ENCODE measurements around the gene ARID1B. TPM values are rescaled to one million over a fixed set of nuclear protein-coding genes. Genes with fewer than 3 reads are reported as not detected.
A peak's percentile ranks its signal among the peaks of the same experiment; 100 is the strongest.

Gene ARID1B
- total and polyA plus RNA-seq, 8 donors, result 16.2 to 68.0 (median 42.5) TPM

- no peak overlapping the region for H3K27ac ChIP-seq
- intact Hi-C loops (cut with DNase I), result no loop called here
- TF ChIP-seq, protein P1, sequence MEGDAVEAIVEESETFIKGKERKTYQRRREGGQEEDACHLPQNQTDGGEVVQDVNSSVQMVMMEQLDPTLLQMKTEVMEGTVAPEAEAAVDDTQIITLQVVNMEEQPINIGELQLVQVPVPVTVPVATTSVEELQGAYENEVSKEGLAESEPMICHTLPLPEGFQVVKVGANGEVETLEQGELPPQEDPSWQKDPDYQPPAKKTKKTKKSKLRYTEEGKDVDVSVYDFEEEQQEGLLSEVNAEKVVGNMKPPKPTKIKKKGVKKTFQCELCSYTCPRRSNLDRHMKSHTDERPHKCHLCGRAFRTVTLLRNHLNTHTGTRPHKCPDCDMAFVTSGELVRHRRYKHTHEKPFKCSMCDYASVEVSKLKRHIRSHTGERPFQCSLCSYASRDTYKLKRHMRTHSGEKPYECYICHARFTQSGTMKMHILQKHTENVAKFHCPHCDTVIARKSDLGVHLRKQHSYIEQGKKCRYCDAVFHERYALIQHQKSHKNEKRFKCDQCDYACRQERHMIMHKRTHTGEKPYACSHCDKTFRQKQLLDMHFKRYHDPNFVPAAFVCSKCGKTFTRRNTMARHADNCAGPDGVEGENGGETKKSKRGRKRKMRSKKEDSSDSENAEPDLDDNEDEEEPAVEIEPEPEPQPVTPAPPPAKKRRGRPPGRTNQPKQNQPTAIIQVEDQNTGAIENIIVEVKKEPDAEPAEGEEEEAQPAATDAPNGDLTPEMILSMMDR (IDR thresholded peaks at IDR 0.05), result no peak
- no peaks in the 10 kb centered on the region for H3K36me3 ChIP-seq
- H3K4me1 ChIP-seq, result peaks cover 20 to 28% (median 22%) of the 10 kb centered on the region in 3 donors
- no peaks in the 10 kb centered on the region for H3K9me3 ChIP-seq
- DNase-seq (no peak), FAIRE-seq (no peak), ATAC-seq (no peak)
- 96 to 98% methylated on average over 4 of the region's 4 CpGs for WGBS, 2 donors
- no peaks in the 10 kb centered on the region for H3K27me3 ChIP-seq
- H3K4me3 ChIP-seq, result no peak overlapping the region
These were observed 198.2 kb downstream of the ARID1B start for GRCh38 chr6:156975414-156975813.

DNA sequence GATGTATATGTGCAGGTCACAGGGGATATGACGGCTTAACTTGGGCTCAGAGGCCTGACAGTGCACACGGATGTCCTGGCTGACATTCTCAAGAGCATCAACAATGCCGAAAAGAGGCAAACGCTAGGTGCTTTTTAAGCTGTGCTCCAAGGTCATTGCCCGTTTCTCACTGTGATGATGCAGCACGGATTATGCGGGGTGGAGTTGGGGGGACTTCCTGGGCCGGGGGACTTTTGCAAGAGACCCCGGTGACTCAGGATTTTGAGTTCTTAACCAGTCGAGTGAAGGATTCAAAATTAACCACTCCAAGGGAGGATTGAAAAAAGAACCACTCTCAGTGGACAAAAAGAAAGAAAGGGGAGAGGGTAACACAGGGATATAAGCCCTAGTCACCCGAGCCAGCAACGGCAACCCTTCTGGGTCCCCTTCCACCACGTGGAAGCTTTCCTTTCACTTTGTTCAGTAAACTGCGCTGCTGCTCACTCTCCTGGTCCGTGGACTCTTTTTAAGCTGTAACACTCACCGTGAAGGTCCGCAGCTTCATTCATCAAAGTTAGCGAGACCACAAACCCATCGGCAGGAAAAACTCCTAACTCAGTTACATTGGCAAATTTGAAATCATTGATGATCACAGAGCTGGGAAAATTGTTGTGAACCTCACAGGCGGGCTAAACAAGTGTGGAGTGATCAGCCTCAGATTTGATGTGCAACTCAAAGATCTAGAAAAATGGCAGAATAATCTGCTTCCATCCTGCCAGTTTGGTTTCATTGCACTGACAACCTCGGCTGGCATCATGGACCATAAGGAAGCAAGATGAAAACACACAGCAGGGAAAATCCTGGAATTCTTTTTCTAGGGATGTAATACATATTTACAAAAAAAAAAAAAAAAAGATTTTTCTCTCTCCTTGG, 199.3 kb downstream of the ARID1B start:
- no peaks in the 10 kb centered on the region for H3K27me3 ChIP-seq
- TF ChIP-seq, protein P1 (IDR thresholded peaks at IDR 0.05), result no peak
- intact Hi-C loops (cut with DNase I), result no loop called here
- H3K36me3 ChIP-seq, result no peaks in the 10 kb centered on the region
- peaks cover 22 to 24% (median 23%) of the 10 kb centered on the region in 3 donors for H3K4me1 ChIP-seq
- 60 to 75% methylated on average over 21 of the region's 21 CpGs for WGBS, 2 donors
- DNase-seq (no peak), FAIRE-seq (no peak), ATAC-seq (peak in 3 of 4 donors; percentile 31 to 50 (median 36))
- H3K9me3 ChIP-seq, result no peaks in the 10 kb centered on the region
- no peak overlapping the region for H3K27ac ChIP-seq
- peak overlapping the region in 1 of 4 donors; percentile 7 for H3K4me3 ChIP-seq

DNA sequence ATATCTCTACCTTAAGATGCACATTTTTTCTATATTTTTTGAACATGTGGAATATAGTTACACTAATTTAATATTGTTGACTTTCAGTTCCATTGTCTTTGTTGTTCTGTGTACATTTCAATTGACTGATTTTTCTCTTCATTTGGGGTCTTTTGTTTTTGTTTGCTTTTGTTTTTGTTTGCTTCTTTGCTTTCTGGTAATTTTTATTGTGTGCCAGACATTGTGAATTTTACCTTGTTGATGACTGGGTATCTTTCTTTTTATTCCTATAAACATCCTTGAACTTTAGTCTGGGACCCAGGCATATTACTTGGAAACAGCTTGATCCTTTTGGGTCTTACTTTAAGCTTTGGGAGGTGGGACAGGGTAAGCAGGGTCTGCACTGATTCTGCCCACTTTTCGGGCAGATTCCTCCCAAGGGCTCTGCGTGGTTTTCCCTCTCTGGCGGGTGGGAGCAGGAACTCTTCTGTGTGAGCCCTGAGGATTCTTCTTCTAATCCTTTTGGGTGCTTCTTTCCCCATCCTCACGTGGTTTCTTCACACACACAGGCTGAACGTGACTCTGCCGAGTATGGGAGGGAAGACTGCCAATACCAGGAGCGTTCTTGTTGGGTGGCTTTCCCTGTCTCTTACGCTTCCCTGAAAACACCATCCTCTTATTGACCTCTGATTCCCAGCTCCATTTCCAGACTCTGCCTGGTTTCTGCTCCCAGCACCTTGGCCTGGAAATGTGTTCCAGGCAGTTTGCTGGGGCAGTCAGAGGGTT, 200.5 kb downstream of the ARID1B start:
- WGBS, 2 donors, result 33 to 40% methylated on average over 8 of the region's 8 CpGs
- H3K4me1 ChIP-seq, result peaks cover 22 to 24% (median 23%) of the 10 kb centered on the region in 3 donors
- DNase-seq, result peak in 2 of 6 donors; percentile 23 to 36
- H3K27me3 ChIP-seq, result no peaks in the 10 kb centered on the region
- no peak for FAIRE-seq
- H3K27ac ChIP-seq, result no peak overlapping the region
- peak; percentile 48 to 75 (median 73) for ATAC-seq
- H3K4me3 ChIP-seq, result no peak overlapping the region
- no peaks in the 10 kb centered on the region for H3K36me3 ChIP-seq
- intact Hi-C loops (cut with DNase I), result no loop called here
- TF ChIP-seq, protein P1 (IDR thresholded peaks at IDR 0.05), result no peak
- H3K9me3 ChIP-seq, result no peaks in the 10 kb centered on the region

GRCh38 chr6:156978948-156979347, 201.8 kb downstream of the ARID1B start:
- Histone ChIP-seq H3K27me3 (no peaks in the 10 kb centered on the region), H3K27ac (no peak overlapping the region), H3K9me3 (no peaks in the 10 kb centered on the region), H3K4me1 (peaks cover 18 to 34% (median 28%) of the 10 kb centered on the region in 3 donors), H3K4me3 (no peak overlapping the region), H3K36me3 (no peaks in the 10 kb centered on the region)
- TF ChIP-seq, protein P1 (IDR thresholded peaks at IDR 0.05), result no peak
- intact Hi-C loops (cut with DNase I), result no loop called here
- FAIRE-seq, result no peak
- no peak for DNase-seq
- no peak for ATAC-seq
- WGBS, 2 donors, result 87 to 88% methylated on average over 2 of the region's 2 CpGs

All from pancreas (tissue), 10 donors.